GM12875 (cell line): ENCODE measurements around the gene AP2A1.

Experiments used
- H3K4me3 ChIP-seq: one replicate; pipeline ENCODE4 v1.5.1; 2011; ENCODE audit warnings: low read depth, low read length, control low read depth
- CTCF ChIP-seq: IDR thresholded peaks from 2 replicates; pipeline ENCODE4 v1.5.1; 2011; ENCODE audit warnings: low read depth, mild to moderate bottlenecking, control low read depth, inconsistent platforms, low read length, moderate library complexity, borderline replicate concordance; ENCODE audit not compliant: insufficient read depth

AP2A1 gene

GRCh38 chr19:49831592-49831991, 64.8 kb downstream of the AP2A1 start:
- H3K4me3 ChIP-seq: no peak overlapping the region
- no peak for TF ChIP-seq CTCF

GRCh38 chr19:49832556-49832955, 65.8 kb downstream of the AP2A1 start:
- no peak overlapping the region for H3K4me3 ChIP-seq
- TF ChIP-seq CTCF: no peak

DNA sequence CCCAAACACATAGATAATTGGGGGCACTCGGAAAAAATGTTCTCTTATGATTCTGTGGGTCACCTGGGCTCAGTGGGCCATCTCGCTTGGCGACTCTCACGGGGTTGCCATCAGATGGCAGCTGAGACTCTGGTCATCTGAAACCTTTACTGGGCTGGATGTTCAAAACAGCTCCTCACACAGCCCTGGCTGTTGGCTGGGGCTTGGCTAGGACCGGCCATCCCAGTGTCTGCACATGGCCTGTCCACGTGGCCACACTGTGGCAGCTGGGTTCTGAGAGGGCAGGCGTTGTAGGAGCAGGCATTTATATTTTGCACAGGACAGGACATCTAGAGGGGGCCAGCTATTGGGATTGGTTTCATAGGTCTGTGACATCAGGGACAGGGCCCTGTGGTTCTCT, 66.8 kb downstream of the AP2A1 start:
- no peak for TF ChIP-seq CTCF

GRCh38 chr19:49835562-49835961, 68.8 kb downstream of the AP2A1 start:
- TF ChIP-seq CTCF: no peak
- H3K4me3 ChIP-seq: no peak overlapping the region

More for the DNA sequence above, 66.8 kb downstream of the AP2A1 start:
- H3K4me3 ChIP-seq: no peak overlapping the region

DNA sequence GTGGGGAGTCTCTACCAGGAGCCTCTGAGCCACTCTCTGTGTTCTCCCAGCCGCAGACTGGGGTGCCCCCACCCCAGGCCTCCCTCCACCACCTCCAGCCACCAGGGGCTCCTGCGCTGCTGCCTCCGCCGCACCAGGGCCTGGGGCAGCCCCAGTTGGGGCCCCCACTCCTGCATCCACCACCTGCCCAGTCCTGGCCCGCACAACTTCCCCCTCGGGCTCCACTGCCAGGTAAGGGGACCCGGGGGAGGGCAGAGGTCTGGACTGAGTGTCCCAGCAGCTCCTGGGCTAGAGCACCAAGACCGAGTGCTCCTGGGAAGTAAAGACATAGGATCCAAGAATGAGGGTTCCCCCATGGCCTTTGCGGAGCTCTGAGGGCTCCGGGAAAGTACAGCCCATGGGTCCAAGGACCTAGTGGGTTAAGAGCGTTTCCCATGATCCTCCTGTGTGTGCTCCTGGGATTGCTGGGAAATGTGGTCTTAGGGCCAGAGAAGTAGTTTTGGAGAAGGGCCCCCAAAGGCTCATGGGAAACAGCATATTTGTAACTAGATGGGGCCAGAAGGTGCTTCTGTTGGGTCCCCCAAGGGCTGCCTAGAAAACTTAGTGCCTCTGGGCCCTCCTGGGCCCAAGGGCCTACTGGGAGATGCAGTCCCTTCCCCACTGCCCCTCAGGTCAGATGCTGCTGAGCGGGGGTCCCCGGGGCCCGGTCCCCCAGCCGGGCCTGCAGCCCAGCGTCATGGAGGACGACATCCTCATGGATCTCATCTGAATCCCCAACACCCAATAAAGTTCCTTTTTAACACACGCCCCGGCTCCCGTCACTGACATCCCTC, 69.6 kb downstream of the AP2A1 start:
- no peak for TF ChIP-seq CTCF
- no peak overlapping the region for H3K4me3 ChIP-seq

GRCh38 chr19:49837009-49837310, 70.2 kb downstream of the AP2A1 start:
- no peak for TF ChIP-seq CTCF
- no peak overlapping the region for H3K4me3 ChIP-seq

GRCh38 chr19:49837425-49837824, 70.6 kb downstream of the AP2A1 start:
- no peak for TF ChIP-seq CTCF
- no peak overlapping the region for H3K4me3 ChIP-seq
